Thymus (tissue), 11 donors: Measurements from ENCODE around the gene FLNC. TPM values are rescaled to one million over a fixed set of nuclear protein-coding genes. Genes with fewer than 3 reads are reported as not detected.
A peak's percentile ranks its signal among the peaks of the same experiment; 100 is the strongest.

Experiments used
- DNase-seq, 9 donors: peaks; one replicate each; pipeline ENCODE4 v3.0.0-alpha.2; 2013; ENCODE audit warnings: low spot score in 9 of 9, low read depth in 6 of 9, missing footprints in 1 of 9
- H3K27ac ChIP-seq, 2 donors: one replicate each; pipeline ENCODE4 v1.5.1; 2013; ENCODE audit warnings: control low read depth in 1 of 2, low read depth in 1 of 2, low read length in 1 of 2, mild to moderate bottlenecking in 1 of 2, moderate library complexity in 1 of 2
- H3K27me3 ChIP-seq, 2 donors: one replicate each; pipeline ENCODE4 v1.5.1; 2013; ENCODE audit warnings: low read length in 1 of 2; ENCODE audit not compliant: control insufficient read depth in 2 of 2, insufficient read depth in 1 of 2
- H3K36me3 ChIP-seq, 2 donors: one replicate each; pipeline ENCODE4 v1.5.1; 2013; ENCODE audit warnings: low read length in 1 of 2, mild to moderate bottlenecking in 1 of 2, moderate library complexity in 1 of 2; ENCODE audit not compliant: control insufficient read depth in 2 of 2, insufficient read depth in 2 of 2
- H3K4me1 ChIP-seq, 2 donors: one replicate each; pipeline ENCODE4 v1.5.1; 2013; ENCODE audit warnings: low read length in 2 of 2; ENCODE audit not compliant: control insufficient read depth in 2 of 2, insufficient read depth in 2 of 2
- H3K4me3 ChIP-seq, 2 donors: one replicate each; pipeline ENCODE4 v1.5.1; 2013; ENCODE audit warnings: low read length in 2 of 2, control low read depth in 1 of 2, mild to moderate bottlenecking in 1 of 2
- H3K9me3 ChIP-seq, 2 donors: one replicate each; pipeline ENCODE4 v1.5.1; 2013; ENCODE audit warnings: low read length in 1 of 2, mild to moderate bottlenecking in 1 of 2; ENCODE audit not compliant: control insufficient read depth in 2 of 2, insufficient read depth in 1 of 2
- WGBS: extraction: QIAGEN DNeasy Blood & Tissue Kit; methylation state at CpG from one replicate; pipeline ENCODE4 v1.1.7; 2013; 5-methylcytosine and 5-hydroxymethylcytosine counted together
- polyA plus RNA-seq: library from polyadenylated mRNA; stranded (reverse); fragments of 200-250 nt; gene quantifications from one replicate; pipeline ENCODE4 v1.2.3, GENCODE V29; 2013
- total RNA-seq: library from RNA; stranded (reverse); fragments of 120-200 nt; gene quantifications from one replicate; pipeline ENCODE4 v1.2.4, GENCODE V29; 2013
- donor health status: healthy.

FLNC gene
- total and polyA plus RNA-seq, 2 donors, result 0.71 to 0.96 TPM

DNA sequence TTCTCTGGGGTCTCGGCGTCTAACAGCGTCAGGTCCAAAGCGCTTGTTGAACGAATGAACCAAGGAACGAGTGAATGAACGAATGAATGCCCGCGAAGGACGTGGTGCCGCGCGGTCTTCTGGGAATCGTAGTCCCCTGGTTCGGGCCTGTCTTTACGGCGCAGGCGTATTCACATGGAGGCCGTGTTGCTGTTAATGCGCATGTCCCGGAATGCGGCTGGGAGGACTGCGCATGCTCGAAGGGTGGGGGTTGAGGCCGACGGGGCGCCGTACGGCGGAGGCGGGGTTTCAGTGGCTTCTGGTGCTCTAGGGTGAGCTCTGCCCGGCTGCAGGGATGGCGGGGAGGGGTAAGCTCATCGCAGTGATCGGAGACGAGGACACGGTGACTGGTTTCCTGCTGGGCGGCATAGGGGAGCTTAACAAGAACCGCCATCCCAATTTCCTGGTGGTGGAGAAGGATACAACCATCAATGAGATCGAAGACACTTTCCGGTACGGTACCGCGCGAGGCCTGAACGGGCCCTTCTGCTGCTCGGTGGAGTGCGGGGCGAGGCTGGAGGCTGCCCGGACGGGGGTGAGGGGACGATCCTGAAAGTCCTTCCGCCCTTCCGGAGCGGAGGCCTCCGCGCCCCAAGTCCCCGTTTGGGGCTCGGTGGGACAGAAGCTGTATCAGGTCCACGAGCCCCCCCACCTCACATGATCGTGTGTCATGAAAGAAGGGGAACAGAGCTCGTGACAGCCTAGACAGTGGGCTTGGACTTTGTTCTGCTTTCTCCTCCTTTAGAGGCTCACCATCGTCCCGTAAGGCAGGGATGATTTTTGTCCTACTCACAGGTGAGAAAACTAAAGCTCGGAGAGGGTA, 32.6 kb downstream of the FLNC start, which contains the start of gene ATP6V1F:
Gene ATP6V1F (plus strand): TSS at position 286 of the 862 bp plus-strand sequence. CDS start 49 bp downstream, at position 335.
- Histone ChIP-seq H3K9me3 (peaks cover 0 to 3% of the 10 kb centered on the region in 2 donors), H3K4me3 (peak within 1 kb of the TSS; percentile 61 to 80), H3K27me3 (peaks cover 0 to under 1% of the 10 kb centered on the region in 2 donors), H3K36me3 (peaks cover 14 to 18% of the 10 kb centered on the region in 2 donors), H3K27ac (peak within 1 kb of the TSS; percentile 63 to 78), H3K4me1 (peaks cover 9 to 28% of the 10 kb centered on the region in 2 donors)
- peak; percentile 93 to 99 (median 98) for DNase-seq
- under 1% methylated on average over 65 of the region's 65 CpGs for WGBS

DNA sequence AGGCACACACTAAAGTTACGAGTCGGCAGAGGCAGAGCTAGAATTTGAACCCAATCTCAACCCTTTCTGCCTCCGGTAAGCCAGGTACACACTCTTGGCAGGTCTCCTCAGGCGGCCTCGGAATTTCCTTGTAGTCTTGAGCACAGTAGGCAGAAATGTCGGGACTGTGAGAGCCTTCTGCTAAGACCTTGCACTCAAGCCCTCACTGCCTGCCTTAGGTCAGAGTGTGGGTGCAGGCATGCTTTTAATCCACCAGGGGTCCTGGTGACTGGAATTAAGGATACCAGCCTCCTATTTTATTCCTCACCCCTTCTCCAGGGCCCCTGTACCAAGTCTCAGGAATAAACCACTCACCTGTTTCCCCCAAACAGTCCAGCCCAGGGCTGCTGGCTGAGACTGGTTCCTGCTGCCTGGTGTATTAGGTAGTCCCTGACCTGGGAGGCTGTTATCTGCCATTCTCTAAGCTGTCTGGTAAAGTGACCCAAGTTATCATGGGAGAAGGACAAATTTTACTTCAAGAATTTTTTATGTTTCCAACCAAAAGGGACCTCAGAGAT, 33.3 kb downstream of the FLNC start:
- peaks cover 0 to 3% of the 10 kb centered on the region in 2 donors for H3K9me3 ChIP-seq
- H3K4me1 ChIP-seq, result peaks cover 9 to 29% of the 10 kb centered on the region in 2 donors
- H3K27ac ChIP-seq, result peak overlapping the region in 1 of 2 donors; percentile 63
- H3K36me3 ChIP-seq, result peaks cover 14 to 18% of the 10 kb centered on the region in 2 donors
- WGBS, result under 1% methylated on average over 6 of the region's 6 CpGs
- peaks cover 0 to 8% of the 10 kb centered on the region in 2 donors for H3K27me3 ChIP-seq
- peak in 5 of 9 donors; percentile 18 to 59 (median 32) for DNase-seq
- peak overlapping the region; percentile 61 to 80 for H3K4me3 ChIP-seq

DNA sequence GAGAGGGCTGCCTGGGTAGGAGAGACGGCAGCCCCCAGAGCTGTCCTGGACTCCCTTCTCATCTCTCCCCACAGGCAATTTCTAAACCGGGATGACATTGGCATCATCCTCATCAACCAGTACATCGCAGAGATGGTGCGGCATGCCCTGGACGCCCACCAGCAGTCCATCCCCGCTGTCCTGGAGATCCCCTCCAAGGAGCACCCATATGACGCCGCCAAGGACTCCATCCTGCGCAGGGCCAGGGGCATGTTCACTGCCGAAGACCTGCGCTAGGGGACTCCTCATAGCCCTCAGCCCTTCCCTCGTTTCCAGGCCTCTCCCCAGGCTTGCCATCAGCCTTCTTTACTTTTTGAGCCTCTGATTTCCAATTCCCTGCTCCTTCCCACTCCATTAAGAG, 35.1 kb downstream of the FLNC start:
- no peak overlapping the region for H3K4me3 ChIP-seq
- peaks cover 14 to 18% of the 10 kb centered on the region in 2 donors for H3K36me3 ChIP-seq
- H3K27ac ChIP-seq, result no peak overlapping the region
- H3K27me3 ChIP-seq, result peaks cover 10 to 25% of the 10 kb centered on the region in 2 donors
- 97% methylated on average over 12 of the region's 12 CpGs for WGBS
- H3K9me3 ChIP-seq, result peaks cover 0 to 3% of the 10 kb centered on the region in 2 donors
- no peak for DNase-seq
- peaks cover 22 to 32% of the 10 kb centered on the region in 2 donors for H3K4me1 ChIP-seq

DNA sequence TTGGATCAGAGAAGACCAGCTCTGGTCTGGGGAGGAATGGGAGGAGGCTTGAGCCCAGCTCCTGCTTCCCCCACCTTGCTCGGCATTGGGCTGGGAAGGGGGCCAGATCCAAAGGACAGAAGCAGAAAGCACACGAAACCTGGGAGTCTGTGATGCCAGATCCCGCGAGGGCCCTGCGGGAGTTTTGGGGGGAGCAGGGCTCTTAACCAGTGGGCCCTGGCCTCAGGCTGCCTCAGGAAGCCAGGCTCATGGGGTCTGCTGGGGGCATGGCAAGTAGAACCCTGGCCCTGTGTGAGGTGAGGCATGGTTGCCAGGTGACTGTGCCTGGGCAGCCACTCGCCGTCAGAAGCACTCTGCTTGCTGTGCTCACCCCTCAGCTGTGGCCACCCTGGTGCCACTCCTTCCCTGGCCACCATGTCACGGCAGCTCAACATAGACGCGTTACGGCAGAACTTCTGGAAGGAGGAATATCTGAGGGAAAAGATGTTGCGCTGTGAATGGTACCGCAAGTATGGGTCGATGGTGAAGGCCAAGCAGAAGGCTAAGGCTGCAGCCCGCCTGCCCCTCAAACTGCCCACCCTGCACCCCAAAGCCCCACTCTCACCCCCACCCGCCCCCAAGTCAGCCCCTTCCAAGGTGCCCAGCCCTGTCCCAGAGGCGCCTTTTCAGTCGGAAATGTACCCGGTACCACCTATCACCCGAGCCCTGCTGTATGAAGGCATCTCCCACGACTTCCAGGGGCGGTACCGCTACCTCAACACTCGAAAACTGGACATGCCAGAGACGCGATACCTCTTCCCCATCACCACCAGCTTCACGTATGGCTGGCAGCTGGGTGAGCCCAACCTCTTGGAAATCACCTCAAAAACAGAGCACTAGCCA, 36.0 kb downstream of the FLNC start:
- WGBS, result 97% methylated on average over 27 of the region's 27 CpGs
- peaks cover 22 to 33% of the 10 kb centered on the region in 2 donors for H3K4me1 ChIP-seq
- H3K9me3 ChIP-seq, result peaks cover 0 to 3% of the 10 kb centered on the region in 2 donors
- no peak overlapping the region for H3K4me3 ChIP-seq
- no peak for DNase-seq
- no peak overlapping the region for H3K27ac ChIP-seq
- peaks cover 10 to 34% of the 10 kb centered on the region in 2 donors for H3K27me3 ChIP-seq
- H3K36me3 ChIP-seq, result peaks cover 14 to 18% of the 10 kb centered on the region in 2 donors

DNA sequence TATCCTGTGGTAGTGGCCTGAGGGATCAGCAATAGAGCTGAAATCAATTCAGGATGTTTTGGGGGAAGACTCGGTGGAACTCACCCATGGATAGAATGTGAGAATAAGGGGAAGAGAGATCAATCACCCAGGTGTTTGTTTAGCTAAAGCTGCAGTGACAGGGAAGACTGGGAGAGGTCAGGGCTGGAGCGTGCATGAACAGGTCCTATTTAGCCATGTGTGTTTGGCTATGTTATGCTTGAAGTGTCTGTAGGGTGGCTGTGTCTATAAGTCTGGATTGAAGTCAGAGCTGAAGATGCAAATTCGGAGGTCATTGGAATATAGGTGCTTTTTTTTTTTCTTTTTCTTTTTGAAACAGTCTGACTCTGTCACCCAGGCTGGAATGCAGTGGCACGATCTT, 37.0 kb downstream of the FLNC start:
- H3K4me1 ChIP-seq, result peaks cover 22 to 31% of the 10 kb centered on the region in 2 donors
- no peak overlapping the region for H3K27ac ChIP-seq
- no peak for DNase-seq
- 95% methylated on average over 4 of the region's 4 CpGs for WGBS
- peaks cover 10 to 38% of the 10 kb centered on the region in 2 donors for H3K27me3 ChIP-seq
- no peak overlapping the region for H3K4me3 ChIP-seq
- H3K36me3 ChIP-seq, result peaks cover 14 to 18% of the 10 kb centered on the region in 2 donors
- H3K9me3 ChIP-seq, result peaks cover 0 to 3% of the 10 kb centered on the region in 2 donors

DNA sequence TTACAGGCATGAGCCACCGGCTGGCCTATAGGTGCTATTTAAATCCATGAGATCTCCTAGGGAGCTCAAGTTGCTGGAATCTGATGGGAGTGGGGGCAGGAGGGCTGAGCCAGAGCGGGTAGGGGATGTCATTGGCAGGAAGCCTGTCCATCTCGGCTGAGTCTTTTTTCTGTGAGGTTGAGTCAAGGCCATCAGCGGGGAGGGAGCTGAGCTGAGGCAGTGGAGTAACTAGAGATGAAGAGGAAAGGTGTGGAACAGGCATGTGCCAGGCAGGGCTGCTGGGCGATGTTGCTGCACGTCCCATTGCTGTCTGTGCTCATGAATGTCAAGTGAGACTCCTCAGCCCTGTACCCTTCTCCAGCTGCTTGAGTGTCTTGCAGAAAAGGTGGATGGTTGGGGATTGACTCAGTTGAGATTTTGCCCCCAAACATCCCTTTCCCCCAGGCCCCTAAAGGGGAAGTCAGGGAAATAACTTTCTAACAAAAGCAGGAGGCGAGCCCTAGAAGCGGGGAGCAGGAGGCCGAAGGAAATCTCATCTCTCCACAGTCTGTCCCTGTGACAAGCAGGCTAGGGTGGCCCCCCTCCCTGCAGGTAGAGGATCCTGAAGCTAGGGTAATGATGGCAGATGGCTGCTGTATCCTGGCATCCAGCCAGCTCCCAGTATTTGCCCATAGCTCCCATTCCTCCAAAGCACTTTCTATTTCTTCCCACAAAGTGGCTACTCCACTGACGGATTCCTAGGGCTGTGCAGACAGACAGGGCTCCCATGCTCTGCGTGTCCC, 37.8 kb downstream of the FLNC start:
- no peak for DNase-seq
- H3K4me1 ChIP-seq, result peaks cover 22 to 28% of the 10 kb centered on the region in 2 donors
- H3K27ac ChIP-seq, result no peak overlapping the region
- H3K36me3 ChIP-seq, result peaks cover 14 to 18% of the 10 kb centered on the region in 2 donors
- H3K27me3 ChIP-seq, result peaks cover 10 to 42% of the 10 kb centered on the region in 2 donors
- 95% methylated on average over 11 of the region's 11 CpGs for WGBS
- peaks cover 0 to 3% of the 10 kb centered on the region in 2 donors for H3K9me3 ChIP-seq
- H3K4me3 ChIP-seq, result no peak overlapping the region

DNA sequence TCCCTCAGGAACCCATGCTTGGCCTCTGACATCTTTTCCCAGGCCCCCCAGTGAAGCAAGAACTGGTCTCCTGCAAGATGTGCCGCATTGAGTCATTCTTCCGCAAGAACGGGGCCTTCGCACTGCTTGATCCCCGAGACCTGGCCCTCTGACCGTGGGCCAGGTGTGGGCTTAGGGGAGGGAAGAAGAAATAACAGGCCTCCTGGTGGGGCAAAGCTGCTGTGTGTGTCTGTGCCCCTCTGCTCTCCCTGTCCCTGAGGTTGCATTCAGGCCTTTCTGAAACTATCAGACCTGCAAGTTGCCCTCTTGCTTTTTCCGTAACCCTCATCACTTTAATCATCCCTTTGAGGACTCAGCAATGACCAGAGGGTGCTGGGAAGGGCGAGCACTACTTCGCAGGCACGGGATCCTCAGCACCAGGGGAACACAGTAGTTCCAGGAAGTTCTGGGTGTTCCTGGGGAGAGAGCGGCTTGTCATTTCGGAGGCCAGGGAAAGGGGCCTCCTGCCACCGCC, 38.5 kb downstream of the FLNC start:
- WGBS, result 64% methylated on average over 13 of the region's 13 CpGs
- H3K27ac ChIP-seq, result no peak overlapping the region
- peak overlapping the region in 1 of 2 donors; percentile 51 for H3K4me3 ChIP-seq
- H3K9me3 ChIP-seq, result peaks cover 0 to 3% of the 10 kb centered on the region in 2 donors
- H3K36me3 ChIP-seq, result peaks cover 14 to 18% of the 10 kb centered on the region in 2 donors
- peaks cover 10 to 42% of the 10 kb centered on the region in 2 donors for H3K27me3 ChIP-seq
- no peak for DNase-seq
- peaks cover 17 to 28% of the 10 kb centered on the region in 2 donors for H3K4me1 ChIP-seq
